Mucosa of stomach (tissue), 1 donor: Measurements from ENCODE around the gene SERPINB3.
"Not testable (repeated sequence)": the region's sequence is repeated elsewhere in the genome, so short reads cannot be mapped to it uniquely, and the experiment has no call there.

ENCODE experiments used
- H3K27me3 ChIP-seq: one replicate; pipeline ENCODE4 v1.7.0; 2013; ENCODE audit warnings: mild to moderate bottlenecking, low read length; ENCODE audit not compliant: control insufficient read depth, insufficient read depth
- H3K36me3 ChIP-seq: one replicate; pipeline ENCODE4 v1.7.0; 2013; ENCODE audit warnings: low read length; ENCODE audit not compliant: control insufficient read depth, insufficient read depth
- H3K4me1 ChIP-seq: one replicate; pipeline ENCODE4 v1.7.0; 2013; ENCODE audit warnings: mild to moderate bottlenecking, low read length; ENCODE audit not compliant: control insufficient read depth, insufficient read depth
- H3K4me3 ChIP-seq: one replicate; pipeline ENCODE4 v1.7.0; 2013; ENCODE audit warnings: low read length
- H3K9ac ChIP-seq: one replicate; pipeline ENCODE4 v1.7.0; 2013; ENCODE audit warnings: mild to moderate bottlenecking, low read length, moderate library complexity
- H3K9me3 ChIP-seq: one replicate; pipeline ENCODE4 v1.7.0; 2013; ENCODE audit warnings: mild to moderate bottlenecking, low read length, moderate library complexity; ENCODE audit not compliant: control insufficient read depth
- donor health status: Pancreatic carcinoma.

SERPINB3 gene

DNA sequence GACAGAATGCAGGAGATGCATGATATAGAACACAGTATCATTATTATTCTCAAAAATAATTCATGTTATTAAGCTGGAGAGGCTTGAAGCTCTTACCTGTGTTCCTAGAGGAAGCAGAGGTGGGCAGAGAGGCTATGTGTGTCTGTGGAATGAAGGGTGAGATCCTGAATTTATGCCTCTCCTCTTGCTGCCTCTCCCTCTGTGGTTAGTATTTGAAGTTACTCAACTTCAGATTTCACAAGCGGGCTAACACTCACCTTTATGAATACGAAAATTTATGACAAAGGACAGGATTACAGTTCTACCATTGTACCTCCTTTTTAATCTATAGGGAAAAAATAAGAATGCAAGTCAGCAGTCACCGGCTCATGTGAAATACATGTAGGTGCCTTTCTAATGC lies at the start of gene SERPINB3:
TSS of gene SERPINB3 (minus strand) at position 144 of the 400 bp plus-strand sequence. CDS start 677 bp downstream, outside the sequence.
- not testable (repeated sequence) for H3K27me3 ChIP-seq, H3K9ac ChIP-seq, H3K4me1 ChIP-seq, H3K9me3 ChIP-seq, H3K36me3 ChIP-seq, H3K4me3 ChIP-seq

DNA sequence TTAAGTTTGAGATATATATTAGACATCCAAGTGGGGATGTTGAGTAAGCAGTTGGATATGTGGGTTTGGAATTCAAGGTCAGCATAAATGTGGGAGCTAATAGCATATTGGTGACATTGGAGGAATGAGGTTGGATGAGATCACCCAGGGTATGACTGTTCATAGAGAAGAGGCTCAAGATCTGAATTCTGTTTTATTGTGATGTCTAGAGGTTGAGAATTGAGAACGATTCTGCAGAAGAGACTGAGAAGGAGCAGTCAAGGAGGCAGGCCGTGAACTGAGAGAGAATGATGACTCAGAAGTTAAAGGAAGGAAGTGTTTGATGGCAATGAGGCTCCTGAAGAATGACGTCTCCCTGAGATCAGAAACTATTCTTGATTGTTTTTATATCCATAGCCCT lies 47.0 kb upstream of the SERPINB3 start:
- Histone ChIP-seq H3K9me3 (no peaks in the 10 kb centered on the region), H3K36me3 (no peaks in the 10 kb centered on the region), H3K4me3 (no peak overlapping the region), H3K9ac (no peak overlapping the region), H3K4me1 (no peaks in the 10 kb centered on the region), H3K27me3 (no peaks in the 10 kb centered on the region)

GRCh38 chr18:63707816-63708215 lies 46.1 kb upstream of the SERPINB3 start:
- no peaks in the 10 kb centered on the region for H3K27me3 ChIP-seq
- no peak overlapping the region for H3K9ac ChIP-seq
- no peaks in the 10 kb centered on the region for H3K36me3 ChIP-seq
- no peaks in the 10 kb centered on the region for H3K4me1 ChIP-seq
- H3K9me3 ChIP-seq, result no peaks in the 10 kb centered on the region
- no peak overlapping the region for H3K4me3 ChIP-seq

DNA sequence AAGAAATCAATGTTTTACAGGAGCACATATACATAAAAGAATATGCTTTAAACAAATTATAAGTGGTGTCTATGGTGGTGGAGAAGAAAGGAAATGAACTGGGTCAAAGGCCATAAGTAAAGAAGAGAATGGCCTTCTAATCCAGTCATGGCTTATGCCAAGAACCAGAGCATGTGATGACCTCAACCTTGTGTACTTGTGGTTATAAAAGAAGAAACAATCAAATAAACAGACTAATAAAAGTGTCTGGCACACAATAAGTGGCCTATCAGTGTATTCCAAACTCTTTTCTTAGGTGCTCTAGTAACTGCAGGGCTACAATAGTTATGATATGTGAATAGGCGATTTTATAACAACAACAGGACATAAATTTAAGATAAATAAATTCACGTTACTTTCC lies 43.7 kb upstream of the SERPINB3 start:
- H3K27me3 ChIP-seq, result no peaks in the 10 kb centered on the region
- H3K36me3 ChIP-seq, result no peaks in the 10 kb centered on the region
- no peak overlapping the region for H3K4me3 ChIP-seq
- no peak overlapping the region for H3K9ac ChIP-seq
- H3K9me3 ChIP-seq, result no peaks in the 10 kb centered on the region
- no peaks in the 10 kb centered on the region for H3K4me1 ChIP-seq

- Histone ChIP-seq H3K9me3 (no peaks in the 10 kb centered on the region), H3K4me3 (no peak within 1 kb of the TSS), H3K27me3 (no peaks in the 10 kb centered on the region), H3K4me1 (no peaks in the 10 kb centered on the region), H3K9ac (no peak within 1 kb of the TSS), H3K36me3 (no peaks in the 10 kb centered on the region)
These were observed 41.0 kb upstream of the SERPINB3 start, which contains the start of gene SERPINB11 for GRCh38 chr18:63702660-63703059. Gene SERPINB11, plus strand, starts transcription at chr18:63702960. Its CDS starts 7,234 bp downstream, at chr18:63710194.

GRCh38 chr18:63701952-63702351 lies 40.3 kb upstream of the SERPINB3 start:
- H3K9me3 ChIP-seq, result no peaks in the 10 kb centered on the region
- H3K4me1 ChIP-seq, result no peaks in the 10 kb centered on the region
- H3K36me3 ChIP-seq, result no peaks in the 10 kb centered on the region
- no peak overlapping the region for H3K4me3 ChIP-seq
- H3K27me3 ChIP-seq, result no peaks in the 10 kb centered on the region
- H3K9ac ChIP-seq, result no peak overlapping the region

DNA sequence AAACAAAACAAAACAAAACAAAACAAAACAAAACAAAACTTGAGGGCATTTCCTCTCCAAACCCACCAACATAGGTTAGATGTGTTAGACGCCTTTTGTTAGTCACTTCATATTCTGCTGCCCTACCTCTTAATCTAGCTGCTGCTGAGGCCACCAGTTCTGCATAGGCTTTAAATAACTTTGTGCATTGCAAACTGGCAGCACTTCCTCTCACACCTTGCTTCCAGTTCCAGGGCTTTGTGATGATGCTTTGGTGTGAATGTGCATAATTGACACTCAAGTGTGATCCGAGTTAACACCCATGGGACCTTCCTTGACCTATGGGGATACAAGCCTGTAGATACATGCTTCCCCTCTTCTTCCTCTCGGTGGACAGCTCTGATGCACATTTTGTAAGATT lies 38.8 kb upstream of the SERPINB3 start:
- Histone ChIP-seq H3K36me3 (no peaks in the 10 kb centered on the region), H3K9me3 (no peaks in the 10 kb centered on the region), H3K9ac (no peak overlapping the region), H3K4me1 (no peaks in the 10 kb centered on the region), H3K4me3 (no peak overlapping the region), H3K27me3 (no peaks in the 10 kb centered on the region)

DNA sequence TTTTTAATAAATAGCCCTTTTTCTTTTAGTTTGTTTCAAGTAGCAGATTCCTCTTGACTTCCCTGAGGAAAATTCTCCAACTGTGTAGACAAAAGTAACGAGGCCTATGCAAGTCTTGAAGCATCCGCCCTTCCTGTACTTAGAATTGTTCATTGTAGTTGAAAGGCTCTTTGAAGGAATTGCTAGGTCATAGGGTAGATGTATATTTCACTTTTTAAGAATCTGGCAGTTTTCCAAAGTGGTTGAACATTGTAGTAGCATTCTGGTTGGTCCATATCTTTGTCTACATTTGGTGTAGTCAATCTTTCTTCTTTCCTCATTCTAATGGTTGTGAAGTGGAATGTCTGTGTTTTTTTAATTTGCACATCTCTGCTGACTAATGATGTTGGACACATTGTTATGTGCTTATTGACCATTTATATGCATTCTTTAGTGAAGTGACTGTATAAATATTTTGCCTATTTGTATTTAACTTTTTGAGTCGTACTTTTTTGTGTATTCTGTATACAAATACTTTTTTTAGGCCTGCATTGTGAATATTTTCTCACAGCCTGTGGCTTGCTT lies 35.5 kb upstream of the SERPINB3 start:
- H3K4me1 ChIP-seq, result no peaks in the 10 kb centered on the region
- no peak overlapping the region for H3K9ac ChIP-seq
- H3K27me3 ChIP-seq, result no peaks in the 10 kb centered on the region
- H3K9me3 ChIP-seq, result no peaks in the 10 kb centered on the region
- no peaks in the 10 kb centered on the region for H3K36me3 ChIP-seq
- H3K4me3 ChIP-seq, result no peak overlapping the region

GRCh38 chr18:63689064-63689463 lies 27.4 kb upstream of the SERPINB3 start:
- Histone ChIP-seq H3K9me3 (no peaks in the 10 kb centered on the region), H3K4me1 (peaks cover 4% of the 10 kb centered on the region), H3K4me3 (no peak overlapping the region), H3K27me3 (no peaks in the 10 kb centered on the region), H3K36me3 (no peaks in the 10 kb centered on the region), H3K9ac (no peak overlapping the region)

DNA sequence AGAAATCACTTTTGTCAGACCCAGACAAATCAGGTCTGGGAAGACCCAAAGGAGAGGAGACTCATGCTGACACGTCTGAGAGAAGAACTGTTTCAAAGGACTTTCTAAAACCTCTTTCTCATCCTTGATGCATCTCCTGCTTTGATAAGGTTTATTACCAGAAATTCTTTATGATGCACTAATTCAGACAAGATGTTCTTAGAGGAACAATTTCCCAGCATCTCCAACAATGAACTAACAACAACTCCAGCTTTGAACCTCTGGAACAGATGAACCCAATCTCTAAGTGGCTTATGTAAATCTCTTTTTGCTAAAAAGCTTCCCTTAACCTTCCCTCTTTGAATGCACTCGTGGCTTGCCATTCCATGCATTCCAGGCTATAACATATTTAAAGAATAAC lies 25.2 kb upstream of the SERPINB3 start:
- peaks cover 19% of the 10 kb centered on the region for H3K4me1 ChIP-seq
- no peaks in the 10 kb centered on the region for H3K9me3 ChIP-seq
- H3K9ac ChIP-seq, result no peak overlapping the region
- no peak overlapping the region for H3K4me3 ChIP-seq
- H3K27me3 ChIP-seq, result no peaks in the 10 kb centered on the region
- no peaks in the 10 kb centered on the region for H3K36me3 ChIP-seq

DNA sequence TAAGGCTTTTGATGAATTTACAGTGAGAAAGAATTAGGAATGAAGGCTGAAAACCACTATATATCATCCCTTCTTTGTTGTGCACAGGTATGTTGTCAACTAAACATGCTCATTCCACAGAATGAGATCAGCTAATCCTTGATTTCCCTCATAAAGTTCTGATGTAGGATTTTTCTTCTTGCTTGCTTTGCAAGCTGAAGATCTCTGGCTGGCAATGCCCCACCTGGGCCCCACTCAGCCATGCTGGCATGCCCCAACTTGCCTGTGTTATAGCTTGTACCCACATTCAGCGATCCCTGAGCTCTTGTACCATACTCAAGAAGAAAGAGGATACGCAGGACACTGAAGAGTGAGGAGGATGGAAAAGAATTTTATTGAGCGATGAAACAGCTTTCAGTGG lies 23.0 kb upstream of the SERPINB3 start:
- H3K27me3 ChIP-seq, result no peaks in the 10 kb centered on the region
- no peaks in the 10 kb centered on the region for H3K36me3 ChIP-seq
- no peak overlapping the region for H3K9ac ChIP-seq
- H3K9me3 ChIP-seq, result no peaks in the 10 kb centered on the region
- no peak overlapping the region for H3K4me3 ChIP-seq
- peaks cover 35% of the 10 kb centered on the region for H3K4me1 ChIP-seq

- Histone ChIP-seq H3K9ac (no peak overlapping the region), H3K9me3 (no peaks in the 10 kb centered on the region), H3K4me1 (peaks cover 35% of the 10 kb centered on the region), H3K36me3 (no peaks in the 10 kb centered on the region), H3K27me3 (no peaks in the 10 kb centered on the region), H3K4me3 (peak overlapping the region; percentile 21)
These were observed 22.2 kb upstream of the SERPINB3 start for GRCh38 chr18:63683890-63684289.

GRCh38 chr18:63683152-63683551 lies 21.5 kb upstream of the SERPINB3 start:
- H3K4me1 ChIP-seq, result peaks cover 35% of the 10 kb centered on the region
- H3K9me3 ChIP-seq, result no peaks in the 10 kb centered on the region
- H3K9ac ChIP-seq, result no peak overlapping the region
- no peak overlapping the region for H3K4me3 ChIP-seq
- H3K36me3 ChIP-seq, result no peaks in the 10 kb centered on the region
- no peaks in the 10 kb centered on the region for H3K27me3 ChIP-seq
